ENCODE data around the gene DMXL2.

DNA sequence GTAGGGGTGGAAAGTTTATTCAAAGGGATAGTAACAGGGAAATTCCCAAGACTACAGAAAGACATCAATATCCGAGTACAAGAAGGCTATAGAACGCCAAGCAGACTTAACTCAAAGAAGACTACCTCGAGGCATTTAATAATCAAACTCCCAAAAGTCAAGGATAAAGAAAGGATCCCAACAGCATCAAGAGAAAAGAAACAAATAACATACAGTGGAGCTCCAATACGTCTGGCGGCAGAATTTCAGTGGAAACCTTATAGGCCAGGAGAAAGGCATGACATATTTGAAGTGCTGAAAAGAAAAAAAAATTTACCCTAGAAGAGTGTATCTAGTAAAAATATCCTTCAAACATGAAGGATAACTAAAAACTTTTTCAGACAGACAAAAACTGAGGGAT is 95.6 kb downstream of the DMXL2 start:
- TF ChIP-seq EZH2 (IDR thresholded peaks at IDR 0.05; ENCODE audit: low read length, unreplicated experiment) (no peak), EZH2phosphoT487 (IDR thresholded peaks at IDR 0.05; ENCODE audit: borderline replicate concordance, low read length) (no peak)
- TF ChIP-seq, protein P1, sequence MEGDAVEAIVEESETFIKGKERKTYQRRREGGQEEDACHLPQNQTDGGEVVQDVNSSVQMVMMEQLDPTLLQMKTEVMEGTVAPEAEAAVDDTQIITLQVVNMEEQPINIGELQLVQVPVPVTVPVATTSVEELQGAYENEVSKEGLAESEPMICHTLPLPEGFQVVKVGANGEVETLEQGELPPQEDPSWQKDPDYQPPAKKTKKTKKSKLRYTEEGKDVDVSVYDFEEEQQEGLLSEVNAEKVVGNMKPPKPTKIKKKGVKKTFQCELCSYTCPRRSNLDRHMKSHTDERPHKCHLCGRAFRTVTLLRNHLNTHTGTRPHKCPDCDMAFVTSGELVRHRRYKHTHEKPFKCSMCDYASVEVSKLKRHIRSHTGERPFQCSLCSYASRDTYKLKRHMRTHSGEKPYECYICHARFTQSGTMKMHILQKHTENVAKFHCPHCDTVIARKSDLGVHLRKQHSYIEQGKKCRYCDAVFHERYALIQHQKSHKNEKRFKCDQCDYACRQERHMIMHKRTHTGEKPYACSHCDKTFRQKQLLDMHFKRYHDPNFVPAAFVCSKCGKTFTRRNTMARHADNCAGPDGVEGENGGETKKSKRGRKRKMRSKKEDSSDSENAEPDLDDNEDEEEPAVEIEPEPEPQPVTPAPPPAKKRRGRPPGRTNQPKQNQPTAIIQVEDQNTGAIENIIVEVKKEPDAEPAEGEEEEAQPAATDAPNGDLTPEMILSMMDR (conservative IDR thresholded peaks at IDR 0.05; ENCODE audit: low read depth, low read length), result no peak

Data from PC-3 (cell line).